Activated B cell treated with CpG ODN at 0.5 μM for 24 hours (primary cell): Measurements from ENCODE around the gene ATG5. TPM values are rescaled to one million over a fixed set of nuclear protein-coding genes. Genes with fewer than 3 reads are reported as not detected.
A peak's percentile ranks its signal among the peaks of the same experiment; 100 is the strongest.

Experiments
- ATAC-seq: fragments of 200-7000 bp; cut with Tn5 transposase; one replicate; pipeline ENCODE4 v1.10.0; 2021; ENCODE audit warnings: low read depth, mild to moderate bottlenecking, moderate library complexity
- CTCF ChIA-PET: fragments of 350-600 bp; sonication (Branson Sonifier 250); formaldehyde crosslinking; loops from one replicate; lab custom pipeline; 2021; ENCODE audit warnings: antibody characterized with exemption; lab: Charles Lee
- POLR2A ChIA-PET: fragments of 350-600 bp; sonication (Branson Sonifier 250); formaldehyde crosslinking; loops from one replicate; lab custom pipeline; 2021; ENCODE audit warnings: antibody characterized with exemption; lab: Charles Lee
- DNase-seq: peaks from one replicate; pipeline ENCODE4 v3.0.0; 2022
- H3K27ac Mint-ChIP-seq: one replicate; pipeline ENCODE4 v1.8.0; 2020; ENCODE audit warnings: mixed read lengths
- H3K27me3 Mint-ChIP-seq: one replicate; pipeline ENCODE4 v1.8.0; 2021; ENCODE audit warnings: mixed read lengths
- H3K36me3 Mint-ChIP-seq: one replicate; pipeline ENCODE4 v1.8.0; 2021; ENCODE audit warnings: low read depth, mixed read lengths
- H3K4me1 Mint-ChIP-seq: one replicate; pipeline ENCODE4 v1.8.0; 2021; ENCODE audit warnings: mixed read lengths
- H3K4me3 Mint-ChIP-seq: one replicate; pipeline ENCODE4 v1.8.0; 2020; ENCODE audit warnings: mild to moderate bottlenecking, mixed read lengths
- H3K9me3 Mint-ChIP-seq: one replicate; pipeline ENCODE4 v1.8.0; 2020; ENCODE audit warnings: mixed read lengths
- CTCF ChIP-seq: fragments of 200-600 bp; IDR thresholded peaks from one replicate; pipeline ENCODE4 v1.8.0; 2022; ENCODE audit warnings: antibody characterized with exemption, mild to moderate bottlenecking
- intact Hi-C: fragments of 100-400 bp; cut with micrococcal nuclease; formaldehyde crosslinking; loops from one replicate; pipeline ENCODE4 v1.15.1; 2024
- total RNA-seq: library from RNA; stranded (reverse); gene quantifications from 2 replicates; pipeline ENCODE4 v1.2.3, GENCODE V29; 2022

Gene ATG5
- total RNA-seq, 1 donor from 2014 or later = 30.3 TPM

GRCh38 chr6:106204961-106205360 lies 120.6 kb downstream of the ATG5 start:
- Mint-ChIP-seq H3K36me3 (peaks cover 45% of the 10 kb centered on the region), H3K9me3 (peaks cover 4% of the 10 kb centered on the region), H3K27me3 (no peaks in the 10 kb centered on the region), H3K4me1 (peaks cover 8% of the 10 kb centered on the region), H3K27ac (no peak overlapping the region), H3K4me3 (no peak overlapping the region)
- TF ChIP-seq CTCF = no peak
- CTCF ChIA-PET = no interaction called here
- POLR2A ChIA-PET = no interaction called here
- ATAC-seq = no peak
- intact Hi-C loops = no loop called here
- DNase-seq = no peak

GRCh38 chr6:106199998-106200397 lies 125.6 kb downstream of the ATG5 start:
- peaks cover 3% of the 10 kb centered on the region for H3K9me3 Mint-ChIP-seq
- H3K4me1 Mint-ChIP-seq = peaks cover 33% of the 10 kb centered on the region
- no peak overlapping the region for H3K4me3 Mint-ChIP-seq
- intact Hi-C loops = loop anchor here (5.0 kb wide), 1 partner anchor 38 kb away; no protein-coding TSS in a partner anchor
- no peak overlapping the region for H3K27ac Mint-ChIP-seq
- ChIA-PET POLR2A (interaction anchor here (0.7 kb wide), 1 partner anchor 113 kb away, joined by 4 read pairs; no protein-coding TSS in a partner anchor), CTCF (no interaction called here)
- peaks cover 36% of the 10 kb centered on the region for H3K36me3 Mint-ChIP-seq
- no peaks in the 10 kb centered on the region for H3K27me3 Mint-ChIP-seq
- no peak for TF ChIP-seq CTCF
- ATAC-seq = no peak
- no peak for DNase-seq

- Mint-ChIP-seq H3K36me3 (peaks cover 32% of the 10 kb centered on the region), H3K9me3 (peaks cover 3% of the 10 kb centered on the region), H3K27me3 (no peaks in the 10 kb centered on the region), H3K27ac (peak overlapping the region; percentile 41), H3K4me3 (no peak overlapping the region), H3K4me1 (peaks cover 34% of the 10 kb centered on the region)
- ChIA-PET POLR2A (no interaction called here), CTCF (no interaction called here)
- ATAC-seq (no peak), DNase-seq (no peak)
- TF ChIP-seq CTCF = no peak
- intact Hi-C loops = loop anchor here (5.0 kb wide), 1 partner anchor 37 kb away; no protein-coding TSS in a partner anchor
Observed at GRCh38 chr6:106199331-106199730, 126.2 kb downstream of the ATG5 start.

GRCh38 chr6:106197441-106197840 lies 128.1 kb downstream of the ATG5 start:
- TF ChIP-seq CTCF = no peak
- POLR2A ChIA-PET = interaction anchor here (0.7 kb wide), 1 partner anchor 103 kb away, joined by 3 read pairs; no protein-coding TSS in a partner anchor
- peaks cover 3% of the 10 kb centered on the region for H3K9me3 Mint-ChIP-seq
- no peak overlapping the region for H3K4me3 Mint-ChIP-seq
- CTCF ChIA-PET = interaction anchor here (1.3 kb wide), 1 partner anchor 107 kb away, joined by 4 read pairs; no protein-coding TSS in a partner anchor
- peaks cover 34% of the 10 kb centered on the region for H3K36me3 Mint-ChIP-seq
- no peaks in the 10 kb centered on the region for H3K27me3 Mint-ChIP-seq
- DNase-seq (no peak), ATAC-seq (no peak)
- intact Hi-C loops = loop anchor here (2.0 to 5.0 kb wide), 2 partner anchors 13 to 35 kb away; no protein-coding TSS in a partner anchor
- H3K4me1 Mint-ChIP-seq = peaks cover 34% of the 10 kb centered on the region
- peak overlapping the region; percentile 63 for H3K27ac Mint-ChIP-seq

GRCh38 chr6:106194949-106195921 lies 130.3 kb downstream of the ATG5 start:
- H3K27ac Mint-ChIP-seq = peak overlapping the region; percentile 41
- peaks cover 3% of the 10 kb centered on the region for H3K9me3 Mint-ChIP-seq
- DNase-seq (no peak), ATAC-seq (peak; percentile 77)
- H3K4me1 Mint-ChIP-seq = peaks cover 34% of the 10 kb centered on the region
- no peak for TF ChIP-seq CTCF
- peak overlapping the region; percentile 9 for H3K4me3 Mint-ChIP-seq
- H3K36me3 Mint-ChIP-seq = peaks cover 24% of the 10 kb centered on the region
- POLR2A ChIA-PET = interaction anchor here (0.6 to 0.9 kb wide), 5 partner anchors 13 to 110 kb away, joined by 3 to 8 read pairs (median 3); no protein-coding TSS in a partner anchor
- H3K27me3 Mint-ChIP-seq = no peaks in the 10 kb centered on the region
- CTCF ChIA-PET = interaction anchor here (0.9 to 1.1 kb wide), 2 partner anchors 13 to 31 kb away, joined by 3 read pairs; no protein-coding TSS in a partner anchor
- intact Hi-C loops = loop anchor here (1.0 to 5.0 kb wide), 2 partner anchors 12 to 33 kb away; no protein-coding TSS in a partner anchor
